Measurements from ENCODE around the gene ROBO2.

ROBO2 gene

DNA sequence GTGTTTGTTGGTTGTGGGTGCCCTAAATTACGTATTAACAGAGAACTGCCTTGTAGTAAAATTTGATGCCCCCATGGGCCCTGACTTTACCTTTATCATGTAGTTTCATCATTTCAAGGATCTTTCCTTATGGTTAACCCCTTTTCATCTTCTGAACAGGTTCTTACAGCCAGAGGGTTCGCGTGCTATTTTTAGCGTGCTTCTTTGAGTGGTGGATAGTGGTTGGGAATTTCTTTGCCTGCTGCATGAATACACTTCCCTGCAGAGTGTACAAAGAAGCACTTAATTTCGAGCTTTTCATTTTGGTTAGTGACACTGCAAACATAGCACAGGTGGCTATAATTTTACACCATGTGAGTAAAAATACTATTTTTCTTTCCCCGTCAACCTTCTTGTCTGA lies 231.8 kb downstream of the ROBO2 start:
- TF ChIP-seq POLR2AphosphoS5 (IDR thresholded peaks at IDR 0.05; ENCODE audit: low read depth, low read length) (no peak), POLR2A (IDR thresholded peaks at IDR 0.05; ENCODE audit: low read depth, low read length) (no peak), TAF1 (IDR thresholded peaks at IDR 0.05; ENCODE audit: borderline replicate concordance, low read depth, low read length) (no peak)
- FAIRE-seq (no peak), DNase-seq (ENCODE audit: insufficient read length) (no peak)

- TF ChIP-seq POLR2AphosphoS5 (IDR thresholded peaks at IDR 0.05; ENCODE audit: low read depth, low read length) = no peak
- TF ChIP-seq TAF1 (IDR thresholded peaks at IDR 0.05; ENCODE audit: borderline replicate concordance, low read depth, low read length) = no peak
- FAIRE-seq (no peak), DNase-seq (ENCODE audit: insufficient read length) (no peak)
Measured at GRCh38 chr3:77279276-77279675, 239.4 kb downstream of the ROBO2 start.

GRCh38 chr3:77281721-77282120 lies 241.8 kb downstream of the ROBO2 start:
- FAIRE-seq = no peak
- no peak for DNase-seq (ENCODE audit: insufficient read length)
- TF ChIP-seq POLR2A (IDR thresholded peaks at IDR 0.05; ENCODE audit: low read depth, low read length) = no peak
- TF ChIP-seq POLR2AphosphoS5 (IDR thresholded peaks at IDR 0.05; ENCODE audit: low read depth, low read length) = no peak
- no peak for TF ChIP-seq TAF1 (IDR thresholded peaks at IDR 0.05; ENCODE audit: borderline replicate concordance, low read depth, low read length)

DNA sequence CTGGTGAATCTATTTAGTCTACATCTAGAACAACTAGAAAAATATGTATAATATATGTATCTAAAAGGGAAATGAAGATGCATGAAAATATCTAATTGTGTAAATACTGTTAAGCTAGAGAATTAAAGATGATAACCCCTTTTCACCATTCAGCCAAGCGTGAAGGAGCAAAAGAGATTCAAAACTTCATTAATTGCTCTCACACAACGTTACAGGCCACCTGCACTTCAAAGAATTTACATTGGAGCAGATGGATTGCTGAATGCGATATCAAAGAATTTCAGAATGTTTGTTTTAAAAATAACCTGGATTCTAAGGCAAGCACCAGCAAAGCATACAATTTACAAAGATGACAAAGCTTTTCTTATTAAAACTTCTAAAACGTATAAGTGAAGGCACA lies 243.2 kb downstream of the ROBO2 start:
- DNase-seq (ENCODE audit: insufficient read length) = no peak
- TF ChIP-seq POLR2A (IDR thresholded peaks at IDR 0.05; ENCODE audit: low read depth, low read length) = no peak
- no peak for TF ChIP-seq TAF1 (IDR thresholded peaks at IDR 0.05; ENCODE audit: borderline replicate concordance, low read depth, low read length)
- no peak for TF ChIP-seq POLR2AphosphoS5 (IDR thresholded peaks at IDR 0.05; ENCODE audit: low read depth, low read length)
- FAIRE-seq = no peak

- TF ChIP-seq POLR2AphosphoS5 (IDR thresholded peaks at IDR 0.05; ENCODE audit: low read depth, low read length) (no peak), POLR2A (IDR thresholded peaks at IDR 0.05; ENCODE audit: low read depth, low read length) (no peak), TAF1 (IDR thresholded peaks at IDR 0.05; ENCODE audit: borderline replicate concordance, low read depth, low read length) (no peak)
- FAIRE-seq = no peak
- DNase-seq (ENCODE audit: insufficient read length) = no peak
Measured at GRCh38 chr3:77288348-77288747, 248.4 kb downstream of the ROBO2 start.

GRCh38 chr3:77296527-77296926 lies 256.6 kb downstream of the ROBO2 start:
- DNase-seq (ENCODE audit: insufficient read length) (no peak), FAIRE-seq (no peak)
- TF ChIP-seq TAF1 (IDR thresholded peaks at IDR 0.05; ENCODE audit: borderline replicate concordance, low read depth, low read length) (no peak), POLR2AphosphoS5 (IDR thresholded peaks at IDR 0.05; ENCODE audit: low read depth, low read length) (no peak), POLR2A (IDR thresholded peaks at IDR 0.05; ENCODE audit: low read depth, low read length) (no peak)

- no peak for FAIRE-seq
- TF ChIP-seq POLR2AphosphoS5 (IDR thresholded peaks at IDR 0.05; ENCODE audit: low read depth, low read length) = no peak
- TF ChIP-seq POLR2A (IDR thresholded peaks at IDR 0.05; ENCODE audit: low read depth, low read length) = no peak
- TF ChIP-seq TAF1 (IDR thresholded peaks at IDR 0.05; ENCODE audit: borderline replicate concordance, low read depth, low read length) = no peak
- DNase-seq (ENCODE audit: insufficient read length) = no peak
Measured at GRCh38 chr3:77298417-77298816, 258.5 kb downstream of the ROBO2 start.

DNA sequence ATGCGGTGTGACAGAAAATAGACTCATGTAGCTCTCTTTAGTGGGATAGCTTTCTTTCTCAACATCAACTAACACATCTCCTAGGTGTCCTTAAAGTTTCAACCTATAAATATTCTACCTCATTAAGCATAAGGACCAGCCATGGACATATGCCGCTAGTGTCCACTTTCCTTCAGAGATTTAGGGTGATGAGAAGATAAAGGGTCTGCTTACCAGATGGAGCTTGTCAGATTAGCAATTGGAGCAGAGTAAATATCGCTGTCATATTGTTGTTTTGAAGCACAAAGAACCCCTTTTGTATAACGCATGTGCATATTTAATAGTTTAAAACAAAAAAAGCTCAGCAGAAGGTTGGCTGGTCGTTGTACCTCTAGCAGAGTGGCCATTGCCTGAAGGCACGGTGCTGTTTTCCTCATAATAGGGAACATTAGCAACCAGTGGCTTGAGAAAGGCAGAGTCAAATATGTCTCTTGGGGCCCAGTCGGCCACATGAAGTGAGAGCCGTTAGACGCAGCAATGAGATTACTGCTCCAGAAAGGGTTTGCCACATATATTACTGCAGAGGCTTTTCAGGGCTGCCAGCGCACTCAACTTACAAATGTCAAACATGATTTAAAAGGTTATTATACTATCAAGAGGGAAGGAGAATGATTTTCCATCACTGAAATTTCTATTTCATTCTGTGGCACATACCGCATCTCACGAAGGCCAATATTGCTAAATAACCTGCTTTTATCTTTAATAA lies 264.2 kb downstream of the ROBO2 start:
- DNase-seq (ENCODE audit: insufficient read length) (no peak), FAIRE-seq (no peak)
- TF ChIP-seq POLR2AphosphoS5 (IDR thresholded peaks at IDR 0.05; ENCODE audit: low read depth, low read length) = no peak
- TF ChIP-seq POLR2A (IDR thresholded peaks at IDR 0.05; ENCODE audit: low read depth, low read length) = no peak
- no peak for TF ChIP-seq TAF1 (IDR thresholded peaks at IDR 0.05; ENCODE audit: borderline replicate concordance, low read depth, low read length)

GRCh38 chr3:77304700-77305021 lies 264.8 kb downstream of the ROBO2 start:
- DNase-seq (ENCODE audit: insufficient read length) = no peak
- TF ChIP-seq POLR2AphosphoS5 (IDR thresholded peaks at IDR 0.05; ENCODE audit: low read depth, low read length) = no peak
- no peak for TF ChIP-seq TAF1 (IDR thresholded peaks at IDR 0.05; ENCODE audit: borderline replicate concordance, low read depth, low read length)
- TF ChIP-seq POLR2A (IDR thresholded peaks at IDR 0.05; ENCODE audit: low read depth, low read length) = no peak
- FAIRE-seq = no peak

GRCh38 chr3:77309460-77309859 lies 269.6 kb downstream of the ROBO2 start:
- DNase-seq (ENCODE audit: insufficient read length) (no peak), FAIRE-seq (no peak)
- TF ChIP-seq POLR2A (IDR thresholded peaks at IDR 0.05; ENCODE audit: low read depth, low read length) (no peak), TAF1 (IDR thresholded peaks at IDR 0.05; ENCODE audit: borderline replicate concordance, low read depth, low read length) (no peak), POLR2AphosphoS5 (IDR thresholded peaks at IDR 0.05; ENCODE audit: low read depth, low read length) (no peak)

DNA sequence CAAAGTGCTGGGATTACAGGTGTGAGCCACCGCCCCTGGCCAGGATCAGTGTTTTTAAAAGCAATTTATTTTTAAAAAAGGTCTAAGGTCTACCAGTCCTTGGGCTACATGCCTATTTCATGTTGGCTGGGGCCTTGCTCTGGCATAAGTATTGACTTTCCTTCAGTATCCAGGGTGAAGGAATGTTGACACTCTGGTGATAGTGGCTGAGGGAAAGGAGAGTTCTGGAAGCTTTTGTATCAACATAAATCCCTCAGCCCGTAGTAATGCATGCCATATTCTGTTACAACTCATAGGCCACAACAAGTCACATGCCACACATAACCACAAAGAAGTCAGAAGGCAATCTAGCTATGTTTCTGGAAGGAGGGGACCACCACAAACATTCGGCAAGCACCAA lies 273.9 kb downstream of the ROBO2 start:
- FAIRE-seq (no peak), DNase-seq (ENCODE audit: insufficient read length) (no peak)
- no peak for TF ChIP-seq POLR2A (IDR thresholded peaks at IDR 0.05; ENCODE audit: low read depth, low read length)
- no peak for TF ChIP-seq POLR2AphosphoS5 (IDR thresholded peaks at IDR 0.05; ENCODE audit: low read depth, low read length)
- TF ChIP-seq TAF1 (IDR thresholded peaks at IDR 0.05; ENCODE audit: borderline replicate concordance, low read depth, low read length) = no peak

GRCh38 chr3:77319711-77320110 lies 279.8 kb downstream of the ROBO2 start:
- DNase-seq (ENCODE audit: insufficient read length) (no peak), FAIRE-seq (no peak)
- TF ChIP-seq TAF1 (IDR thresholded peaks at IDR 0.05; ENCODE audit: borderline replicate concordance, low read depth, low read length) (no peak), POLR2AphosphoS5 (IDR thresholded peaks at IDR 0.05; ENCODE audit: low read depth, low read length) (no peak), POLR2A (IDR thresholded peaks at IDR 0.05; ENCODE audit: low read depth, low read length) (no peak)

Data from GM12892 (cell line).